Neural cell (in vitro differentiated cells): Measurements from ENCODE around the gene CDH4. TPM values are rescaled to one million over a fixed set of nuclear protein-coding genes. Genes with fewer than 3 reads are reported as not detected.

Source experiments
- H2AFZ ChIP-seq: fragments of 200-600, 300-800 bp; sonication (generic), shearing (Covaris generic); 2 replicates; pipeline ENCODE4 v1.6.0; 2014; ENCODE audit warnings: low read depth, mild to moderate bottlenecking, antibody characterized with exemption, low read length, moderate library complexity
- H3F3A ChIP-seq: fragments of 200-600 bp; shearing (Covaris generic); 2 replicates; pipeline ENCODE4 v1.6.1; 2016; ENCODE audit warnings: mild to moderate bottlenecking, moderate library complexity, mixed read lengths, antibody characterized with exemption, low read length; ENCODE audit not compliant: insufficient read depth, poor library complexity, severe bottlenecking
- H3K27ac ChIP-seq: fragments of 200-600, 300-800 bp; sonication (generic), shearing (Covaris generic); 2 replicates; pipeline ENCODE4 v1.5.1; 2014; ENCODE audit warnings: mild to moderate bottlenecking, low read length, moderate library complexity
- H3K27me3 ChIP-seq: fragments of 300-800, 200-600 bp; sonication (generic), shearing (Covaris generic); 2 replicates; pipeline ENCODE4 v1.6.0; 2014; ENCODE audit warnings: mild to moderate bottlenecking, low read depth, low read length, moderate library complexity; ENCODE audit not compliant: insufficient read depth
- H3K36me3 ChIP-seq: fragments of 300-800, 200-600 bp; sonication (generic), shearing (Covaris generic); 2 replicates; pipeline ENCODE4 v1.5.1; 2014; ENCODE audit warnings: mild to moderate bottlenecking, antibody characterized with exemption, low read length, moderate library complexity; ENCODE audit not compliant: insufficient read depth
- H3K4me2 ChIP-seq: fragments of 300-800, 200-600 bp; sonication (generic), shearing (Covaris generic); 2 replicates; pipeline ENCODE4 v1.6.0; 2014; ENCODE audit warnings: mild to moderate bottlenecking, low read length
- H3K4me3 ChIP-seq: fragments of 300-800, 200-600 bp; sonication (generic), shearing (Covaris generic); 2 replicates; pipeline ENCODE4 v1.5.1; 2014; ENCODE audit warnings: mild to moderate bottlenecking, low read length, moderate library complexity
- H3K79me2 ChIP-seq: fragments of 200-600 bp; shearing (Covaris generic); replicated peaks from 2 replicates; pipeline ENCODE4 v1.6.0; 2014; ENCODE audit warnings: mild to moderate bottlenecking, low read length, moderate library complexity; ENCODE audit not compliant: insufficient read depth
- H3K9ac ChIP-seq: fragments of 300-800, 200-600 bp; sonication (generic), shearing (Covaris generic); 2 replicates; pipeline ENCODE4 v1.6.1; 2016; ENCODE audit warnings: mild to moderate bottlenecking, low read length, mixed read lengths
- H3K9me2 ChIP-seq: fragments of 200-600 bp; shearing (Covaris generic); 2 replicates; pipeline ENCODE4 v1.6.1; 2016; ENCODE audit warnings: mild to moderate bottlenecking, low read length, mixed read lengths; ENCODE audit not compliant: insufficient read depth
- H3K9me3 ChIP-seq: fragments of 200-600, 300-800 bp; sonication (generic), shearing (Covaris generic); 2 replicates; pipeline ENCODE4 v1.6.1; 2016; ENCODE audit warnings: mild to moderate bottlenecking, mixed run types, low read length, moderate library complexity, mixed read lengths
- H4K20me1 ChIP-seq: fragments of 200-600 bp; shearing (Covaris generic); 2 replicates; pipeline ENCODE4 v1.6.1; 2016; ENCODE audit warnings: mild to moderate bottlenecking, mixed run types; ENCODE audit not compliant: insufficient read depth
- EP300 ChIP-seq: fragments of 450-650 bp; conservative IDR thresholded peaks from 2 replicates; pipeline ENCODE4 v1.6.1; 2014; ENCODE audit warnings: antibody characterized with exemption, mild to moderate bottlenecking, moderate library complexity; ENCODE audit not compliant: poor library complexity, severe bottlenecking
- EZH2 ChIP-seq: fragments of 200-600, 300-800 bp; shearing (Covaris generic), sonication (generic); IDR thresholded peaks from 2 replicates; pipeline ENCODE4 v1.6.1; 2014; ENCODE audit warnings: antibody characterized with exemption, low read length, borderline replicate concordance, mild to moderate bottlenecking; ENCODE audit not compliant: insufficient read depth, poor library complexity, severe bottlenecking
- MXI1 ChIP-seq: fragments of 450-650 bp; conservative IDR thresholded peaks from 2 replicates; pipeline ENCODE4 v1.6.1; 2014; ENCODE audit warnings: antibody characterized with exemption, mild to moderate bottlenecking; ENCODE audit not compliant: poor library complexity, severe bottlenecking
- POLR2AphosphoS5 ChIP-seq: IDR thresholded peaks from 2 replicates; pipeline ENCODE4 v1.6.1; 2012
- RAD21 ChIP-seq: fragments of 450-650 bp; conservative IDR thresholded peaks from 2 replicates; pipeline ENCODE4 v1.6.1; 2014; ENCODE audit warnings: antibody characterized with exemption, mild to moderate bottlenecking, moderate library complexity
- SMC3 ChIP-seq: fragments of 450-650 bp; conservative IDR thresholded peaks from 2 replicates; pipeline ENCODE4 v1.6.1; 2014; ENCODE audit warnings: antibody characterized with exemption, mild to moderate bottlenecking, moderate library complexity; ENCODE audit not compliant: poor library complexity
- TAF1 ChIP-seq: IDR thresholded peaks from 2 replicates; pipeline ENCODE4 v1.6.1; 2012; ENCODE audit warnings: low read depth
- polyA plus RNA-seq: library from polyadenylated mRNA; depleted of rRNA; stranded (reverse); fragments of >200 nt; gene quantifications from 2 replicates; pipeline ENCODE4 v1.2.3, GENCODE V29; 2014
- TF ChIP-seq, protein P1 (sequence below): IDR thresholded peaks from 2 replicates; pipeline ENCODE4 v1.6.1; 2012; ENCODE audit warnings: borderline replicate concordance
- TF ChIP-seq, protein P2 (sequence below): fragments of 450-650 bp; IDR thresholded peaks from 2 replicates; pipeline ENCODE4 v1.5.1; 2014; ENCODE audit warnings: antibody characterized with exemption, mild to moderate bottlenecking, moderate library complexity; ENCODE audit not compliant: poor library complexity, severe bottlenecking

The CDH4 gene
- polyA plus RNA-seq, 1 donor from 2014 or later: 24.6 TPM

DNA sequence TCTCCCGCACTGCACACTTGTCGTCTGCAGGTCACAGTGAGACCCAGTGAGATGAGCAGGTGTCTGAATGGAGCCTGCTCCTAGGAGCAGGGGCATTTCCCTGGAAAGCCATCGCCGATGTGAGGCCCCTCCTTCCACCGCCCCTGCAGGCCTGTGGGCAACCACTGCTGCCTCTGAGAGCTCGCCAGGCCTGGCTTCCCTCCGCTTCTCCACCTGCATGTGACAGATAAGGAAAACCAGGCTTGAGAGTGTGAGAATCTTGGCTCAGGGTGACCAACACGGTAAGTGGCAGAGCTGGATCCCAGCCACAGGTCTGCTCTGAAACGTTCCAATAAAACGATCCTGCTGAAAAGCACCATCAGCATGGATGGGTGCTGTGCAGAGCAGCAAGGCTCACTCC lies 332.8 kb downstream of the CDH4 start:
- H3K4me2 ChIP-seq: no peak overlapping the region
- H3F3A ChIP-seq: no peaks in the 10 kb centered on the region
- H3K27me3 ChIP-seq: no peaks in the 10 kb centered on the region
- no peak overlapping the region for H2AFZ ChIP-seq
- no peaks in the 10 kb centered on the region for H3K9me3 ChIP-seq
- TF ChIP-seq POLR2AphosphoS5 (no peak), SMC3 (no peak), EZH2 (no peak), EP300 (no peak), RAD21 (no peak), TAF1 (no peak), MXI1 (no peak)
- TF ChIP-seq, protein P1, sequence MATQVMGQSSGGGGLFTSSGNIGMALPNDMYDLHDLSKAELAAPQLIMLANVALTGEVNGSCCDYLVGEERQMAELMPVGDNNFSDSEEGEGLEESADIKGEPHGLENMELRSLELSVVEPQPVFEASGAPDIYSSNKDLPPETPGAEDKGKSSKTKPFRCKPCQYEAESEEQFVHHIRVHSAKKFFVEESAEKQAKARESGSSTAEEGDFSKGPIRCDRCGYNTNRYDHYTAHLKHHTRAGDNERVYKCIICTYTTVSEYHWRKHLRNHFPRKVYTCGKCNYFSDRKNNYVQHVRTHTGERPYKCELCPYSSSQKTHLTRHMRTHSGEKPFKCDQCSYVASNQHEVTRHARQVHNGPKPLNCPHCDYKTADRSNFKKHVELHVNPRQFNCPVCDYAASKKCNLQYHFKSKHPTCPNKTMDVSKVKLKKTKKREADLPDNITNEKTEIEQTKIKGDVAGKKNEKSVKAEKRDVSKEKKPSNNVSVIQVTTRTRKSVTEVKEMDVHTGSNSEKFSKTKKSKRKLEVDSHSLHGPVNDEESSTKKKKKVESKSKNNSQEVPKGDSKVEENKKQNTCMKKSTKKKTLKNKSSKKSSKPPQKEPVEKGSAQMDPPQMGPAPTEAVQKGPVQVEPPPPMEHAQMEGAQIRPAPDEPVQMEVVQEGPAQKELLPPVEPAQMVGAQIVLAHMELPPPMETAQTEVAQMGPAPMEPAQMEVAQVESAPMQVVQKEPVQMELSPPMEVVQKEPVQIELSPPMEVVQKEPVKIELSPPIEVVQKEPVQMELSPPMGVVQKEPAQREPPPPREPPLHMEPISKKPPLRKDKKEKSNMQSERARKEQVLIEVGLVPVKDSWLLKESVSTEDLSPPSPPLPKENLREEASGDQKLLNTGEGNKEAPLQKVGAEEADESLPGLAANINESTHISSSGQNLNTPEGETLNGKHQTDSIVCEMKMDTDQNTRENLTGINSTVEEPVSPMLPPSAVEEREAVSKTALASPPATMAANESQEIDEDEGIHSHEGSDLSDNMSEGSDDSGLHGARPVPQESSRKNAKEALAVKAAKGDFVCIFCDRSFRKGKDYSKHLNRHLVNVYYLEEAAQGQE: no peak
- TF ChIP-seq, protein P2, sequence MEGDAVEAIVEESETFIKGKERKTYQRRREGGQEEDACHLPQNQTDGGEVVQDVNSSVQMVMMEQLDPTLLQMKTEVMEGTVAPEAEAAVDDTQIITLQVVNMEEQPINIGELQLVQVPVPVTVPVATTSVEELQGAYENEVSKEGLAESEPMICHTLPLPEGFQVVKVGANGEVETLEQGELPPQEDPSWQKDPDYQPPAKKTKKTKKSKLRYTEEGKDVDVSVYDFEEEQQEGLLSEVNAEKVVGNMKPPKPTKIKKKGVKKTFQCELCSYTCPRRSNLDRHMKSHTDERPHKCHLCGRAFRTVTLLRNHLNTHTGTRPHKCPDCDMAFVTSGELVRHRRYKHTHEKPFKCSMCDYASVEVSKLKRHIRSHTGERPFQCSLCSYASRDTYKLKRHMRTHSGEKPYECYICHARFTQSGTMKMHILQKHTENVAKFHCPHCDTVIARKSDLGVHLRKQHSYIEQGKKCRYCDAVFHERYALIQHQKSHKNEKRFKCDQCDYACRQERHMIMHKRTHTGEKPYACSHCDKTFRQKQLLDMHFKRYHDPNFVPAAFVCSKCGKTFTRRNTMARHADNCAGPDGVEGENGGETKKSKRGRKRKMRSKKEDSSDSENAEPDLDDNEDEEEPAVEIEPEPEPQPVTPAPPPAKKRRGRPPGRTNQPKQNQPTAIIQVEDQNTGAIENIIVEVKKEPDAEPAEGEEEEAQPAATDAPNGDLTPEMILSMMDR: no peak
- no peak overlapping the region for H3K9ac ChIP-seq
- no peaks in the 10 kb centered on the region for H3K36me3 ChIP-seq
- no peaks in the 10 kb centered on the region for H4K20me1 ChIP-seq
- no peak overlapping the region for H3K4me3 ChIP-seq
- no peaks in the 10 kb centered on the region for H3K9me2 ChIP-seq
- H3K27ac ChIP-seq: no peak overlapping the region
- H3K79me2 ChIP-seq: no peaks in the 10 kb centered on the region

DNA sequence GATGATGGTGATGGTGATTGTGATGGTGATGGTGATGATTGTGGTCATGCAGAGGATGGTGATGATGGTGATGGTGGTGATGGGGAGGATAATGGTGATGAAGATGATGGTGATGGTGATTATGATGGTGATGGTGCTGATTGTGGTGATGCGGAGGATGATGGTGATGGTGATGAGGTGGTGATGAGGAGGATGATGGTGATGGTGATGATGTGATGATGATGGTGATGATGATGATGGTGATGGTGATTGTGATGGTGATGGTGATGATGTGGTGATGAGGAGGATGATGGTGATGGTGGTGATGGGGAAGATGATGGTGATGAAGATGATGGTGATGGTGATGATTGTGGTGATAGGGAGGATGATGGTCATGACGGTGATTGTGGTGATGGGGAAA lies 333.7 kb downstream of the CDH4 start:
- TF ChIP-seq, protein P1: no peak
- no peak for TF ChIP-seq SMC3
- TF ChIP-seq RAD21: no peak
- TF ChIP-seq, protein P2: no peak
- TF ChIP-seq TAF1: no peak
- no peak for TF ChIP-seq POLR2AphosphoS5
- TF ChIP-seq EP300: no peak
- no peak for TF ChIP-seq EZH2
- TF ChIP-seq MXI1: no peak
- Histone ChIP-seq H2AFZ (no peak overlapping the region), H3K27ac (no peak overlapping the region), H3K9me2 (no peaks in the 10 kb centered on the region), H3F3A (no peaks in the 10 kb centered on the region), H3K79me2 (no peaks in the 10 kb centered on the region), H3K9me3 (no peaks in the 10 kb centered on the region), H3K27me3 (no peaks in the 10 kb centered on the region), H4K20me1 (no peaks in the 10 kb centered on the region), H3K9ac (no peak overlapping the region), H3K36me3 (no peaks in the 10 kb centered on the region), H3K4me3 (no peak overlapping the region), H3K4me2 (no peak overlapping the region)
